Anterior cingulate cortex (tissue), 58 donors: ENCODE data around the gene ANXA2.
A peak's percentile ranks its signal among the peaks of the same experiment; 100 is the strongest.
"Not testable (repeated sequence)": the region's sequence is repeated elsewhere in the genome, so short reads cannot be mapped to it uniquely, and the experiment has no call there.

Source experiments
- DNase-seq, 58 donors: peaks; one replicate each; lab custom pipeline; 2025; lab: John Stamatoyannopoulos, UW

The ANXA2 gene

GRCh38 chr15:60411774-60412425, 14.1 kb upstream of the ANXA2 start:
- DNase-seq, result no peak

- not testable (repeated sequence) for DNase-seq
These were observed 12.6 kb upstream of the ANXA2 start for GRCh38 chr15:60410350-60410749.

DNA sequence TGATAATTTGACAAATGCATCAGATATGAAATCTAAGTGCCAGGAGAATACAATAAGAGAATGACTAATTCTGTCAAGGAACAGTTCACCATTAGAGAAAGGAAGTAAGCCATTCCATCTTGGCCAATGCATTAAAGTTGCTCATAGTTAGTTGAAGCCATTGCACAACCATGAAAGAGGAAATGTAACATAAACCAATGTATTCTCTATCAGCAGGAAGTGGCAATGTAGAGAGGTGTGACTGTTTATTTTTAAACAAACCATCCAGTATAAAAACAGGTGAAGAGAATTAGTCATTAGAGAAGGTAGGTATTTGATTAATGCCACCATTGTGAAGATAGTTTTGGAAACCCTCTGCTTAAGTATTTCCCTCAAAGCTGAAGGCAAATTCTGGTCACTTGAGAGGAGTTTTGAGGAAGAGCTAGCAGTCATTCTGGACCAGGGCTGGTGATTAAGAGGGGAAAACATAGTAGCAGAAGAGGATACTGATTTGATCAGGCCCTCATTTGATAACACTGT, 10.7 kb upstream of the ANXA2 start:
- no peak for DNase-seq

GRCh38 chr15:60407415-60407805, 9.6 kb upstream of the ANXA2 start:
- DNase-seq, result no peak

DNA sequence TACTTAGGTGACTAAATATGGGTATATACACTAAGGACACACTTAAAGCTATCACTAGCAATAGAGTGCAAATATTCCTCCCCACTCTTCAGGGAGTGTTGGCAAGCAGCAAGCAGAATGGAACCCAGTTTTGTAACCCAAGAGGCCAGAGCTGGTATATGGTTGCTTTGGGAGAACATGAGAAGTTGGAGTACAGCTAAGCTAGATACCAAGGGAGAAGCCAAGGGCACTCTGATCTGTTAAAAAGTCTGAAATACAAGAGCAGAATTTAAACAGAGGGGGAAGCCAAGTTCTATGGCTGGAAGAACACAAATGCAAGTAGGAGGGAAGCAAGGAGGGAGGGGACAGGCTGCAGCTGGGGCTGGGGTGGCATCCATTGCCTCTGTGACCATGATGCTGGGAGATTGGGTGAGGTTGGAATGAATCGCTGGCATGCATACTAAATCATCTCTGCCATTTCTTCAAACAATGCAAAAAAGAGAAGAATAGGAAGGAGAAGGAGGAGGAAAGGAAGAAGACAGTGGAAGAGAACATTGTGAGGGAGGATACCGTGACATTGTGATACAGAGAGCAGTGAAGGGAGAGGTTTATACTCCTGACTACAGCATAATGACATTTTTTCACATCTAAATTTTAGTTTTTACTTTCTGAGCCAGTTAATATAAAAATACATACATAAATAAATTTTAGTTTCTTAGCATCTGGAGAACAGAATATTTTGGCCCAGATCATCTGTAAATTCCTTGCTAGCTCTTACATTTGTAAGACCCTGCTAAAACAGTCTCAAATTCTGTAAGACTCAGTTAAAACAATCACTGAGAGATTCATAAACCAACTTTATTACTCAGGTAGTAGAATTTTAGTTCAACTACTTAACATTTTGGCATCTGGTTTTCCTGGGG, 9.0 kb upstream of the ANXA2 start:
- DNase-seq, result no peak

DNA sequence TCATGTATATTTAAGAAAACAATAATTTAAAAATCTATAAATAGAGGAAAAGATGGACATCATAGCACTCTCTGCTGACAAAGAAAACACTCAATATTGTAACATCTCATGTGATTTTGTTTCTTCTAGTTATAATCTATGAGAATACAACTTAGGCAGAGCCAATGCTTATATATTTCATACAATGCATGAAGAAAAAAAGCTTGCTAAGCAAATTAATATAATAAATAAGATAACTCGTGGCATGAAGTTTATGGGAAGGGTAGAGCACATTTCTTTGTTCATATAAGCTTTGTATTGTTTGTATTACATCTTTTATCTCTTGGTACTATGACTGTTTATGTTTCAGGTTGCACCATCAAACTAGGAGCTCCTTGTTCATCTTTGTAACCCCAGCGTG, 7.6 kb upstream of the ANXA2 start:
- no peak for DNase-seq

- not testable (repeated sequence) for DNase-seq
These were observed 6.6 kb upstream of the ANXA2 start for GRCh38 chr15:60404351-60404750.

DNA sequence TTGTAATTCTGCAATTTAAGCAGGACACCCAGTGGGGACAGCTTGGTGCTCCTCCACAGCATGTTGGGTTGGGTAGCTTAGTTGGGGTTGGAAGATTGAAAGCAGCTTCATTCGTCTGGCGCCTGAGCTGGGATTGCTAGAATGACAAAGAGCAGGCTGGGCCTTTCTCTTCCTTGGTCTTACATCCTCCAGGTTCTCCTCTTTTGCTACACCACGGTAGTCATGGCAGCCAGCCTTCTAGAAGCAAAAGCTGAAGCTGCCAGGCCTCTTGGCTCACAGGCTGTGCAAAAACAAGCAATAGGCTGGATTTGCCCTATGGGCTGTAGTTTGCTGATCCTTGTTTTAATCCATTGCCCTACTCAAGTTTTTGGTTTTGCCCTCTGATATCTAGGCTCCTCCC, 3.2 kb upstream of the ANXA2 start:
- no peak for DNase-seq

GRCh38 chr15:60399931-60400330, 2.1 kb upstream of the ANXA2 start:
- no peak for DNase-seq

- DNase-seq, result no peak
These were observed 1.6 kb upstream of the ANXA2 start for GRCh38 chr15:60399246-60399915.

- DNase-seq, result no peak
These were observed 621 bp downstream of the ANXA2 start for GRCh38 chr15:60396958-60397771.

DNA sequence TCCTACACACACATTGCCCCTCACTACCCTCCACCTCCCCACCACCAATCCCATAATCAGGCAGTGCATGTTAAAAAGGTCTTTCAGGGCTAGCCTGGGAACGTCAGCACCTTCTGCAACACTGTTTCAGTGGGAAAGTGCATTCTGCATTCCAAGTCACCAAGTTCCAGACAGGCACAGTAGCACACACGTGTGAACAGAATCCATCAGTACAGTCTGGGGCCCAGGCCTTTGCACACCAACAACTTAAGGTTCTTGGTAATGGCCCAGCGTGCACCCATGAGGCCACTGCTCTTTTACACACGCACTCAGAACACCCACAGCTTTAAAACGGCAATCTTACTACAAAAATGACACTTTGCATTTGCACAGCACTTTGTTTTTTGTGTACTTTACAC, 1.2 kb downstream of the ANXA2 start:
- DNase-seq, result no peak

DNA sequence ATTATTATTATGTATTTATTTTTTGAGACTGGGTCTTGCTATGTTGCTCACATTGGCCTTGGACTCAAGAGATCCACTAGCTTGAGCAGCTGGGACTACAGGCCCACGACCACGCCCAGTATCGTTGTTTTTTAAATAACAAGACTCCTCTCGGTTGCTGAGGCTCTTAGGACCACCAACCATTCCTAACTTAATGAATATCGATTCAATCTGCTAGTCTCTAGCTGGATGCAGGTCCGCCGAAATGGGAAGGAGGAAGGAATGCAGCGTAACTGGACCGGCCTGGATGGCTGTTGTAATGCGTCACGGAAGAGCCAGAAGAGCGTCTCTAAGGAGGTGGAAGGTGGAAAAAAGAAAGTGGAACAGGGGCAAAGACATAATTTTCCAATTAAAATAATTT, 1.7 kb downstream of the ANXA2 start:
- no peak for DNase-seq

DNA sequence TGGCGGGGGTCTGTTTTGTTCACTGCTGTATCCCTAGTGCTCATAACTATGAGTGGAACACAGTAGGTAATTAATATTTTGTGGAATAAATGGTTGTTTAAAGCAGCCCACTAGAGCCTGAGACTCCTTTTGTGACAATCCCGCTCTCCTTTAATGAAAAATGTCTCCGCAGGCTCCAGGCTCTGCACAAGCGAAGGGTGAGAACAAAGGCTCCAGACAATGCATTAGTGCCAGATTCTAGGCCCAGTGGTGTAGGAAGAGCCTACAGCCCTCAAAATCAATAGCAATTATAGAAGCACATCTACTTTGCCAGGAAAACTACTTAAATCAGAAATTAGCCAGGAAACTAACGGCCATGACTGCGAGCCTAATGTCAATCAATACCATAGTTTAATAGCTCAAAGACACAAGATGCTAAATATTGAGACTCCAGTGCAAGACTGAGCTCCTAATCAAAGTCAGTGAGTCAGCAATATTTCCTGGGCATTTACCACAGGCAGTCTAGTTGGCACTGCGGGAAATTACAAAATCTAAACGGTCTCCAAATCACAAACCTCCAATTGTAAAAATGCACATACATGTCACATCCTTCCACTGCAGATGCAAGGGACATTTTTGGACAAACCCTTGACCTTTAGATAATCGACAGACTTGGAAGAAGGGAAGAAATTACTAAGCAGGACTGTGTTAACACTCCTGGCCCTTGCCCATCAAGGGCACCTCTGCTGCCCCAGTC, 2.3 kb downstream of the ANXA2 start:
- no peak for DNase-seq

DNA sequence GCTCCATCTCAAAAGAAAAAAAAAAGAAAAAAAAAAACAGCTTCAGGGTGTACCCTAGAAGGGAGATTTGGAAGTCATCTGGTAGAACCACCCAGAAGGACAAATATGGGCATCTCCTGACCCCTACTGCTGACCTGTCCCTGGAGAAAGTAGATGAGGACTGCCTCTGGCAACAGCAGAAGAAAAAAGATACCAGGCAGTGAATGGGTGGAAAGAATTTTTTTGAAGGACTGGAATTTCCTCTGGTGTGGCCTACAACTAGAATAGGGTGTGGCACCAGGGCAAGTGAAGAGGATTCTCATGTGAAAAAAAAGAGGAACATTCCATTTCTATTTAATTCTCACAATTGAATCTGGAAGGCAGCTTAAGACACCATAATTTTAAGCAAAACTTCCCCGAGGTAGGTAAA, 3.1 kb downstream of the ANXA2 start:
- no peak for DNase-seq

DNA sequence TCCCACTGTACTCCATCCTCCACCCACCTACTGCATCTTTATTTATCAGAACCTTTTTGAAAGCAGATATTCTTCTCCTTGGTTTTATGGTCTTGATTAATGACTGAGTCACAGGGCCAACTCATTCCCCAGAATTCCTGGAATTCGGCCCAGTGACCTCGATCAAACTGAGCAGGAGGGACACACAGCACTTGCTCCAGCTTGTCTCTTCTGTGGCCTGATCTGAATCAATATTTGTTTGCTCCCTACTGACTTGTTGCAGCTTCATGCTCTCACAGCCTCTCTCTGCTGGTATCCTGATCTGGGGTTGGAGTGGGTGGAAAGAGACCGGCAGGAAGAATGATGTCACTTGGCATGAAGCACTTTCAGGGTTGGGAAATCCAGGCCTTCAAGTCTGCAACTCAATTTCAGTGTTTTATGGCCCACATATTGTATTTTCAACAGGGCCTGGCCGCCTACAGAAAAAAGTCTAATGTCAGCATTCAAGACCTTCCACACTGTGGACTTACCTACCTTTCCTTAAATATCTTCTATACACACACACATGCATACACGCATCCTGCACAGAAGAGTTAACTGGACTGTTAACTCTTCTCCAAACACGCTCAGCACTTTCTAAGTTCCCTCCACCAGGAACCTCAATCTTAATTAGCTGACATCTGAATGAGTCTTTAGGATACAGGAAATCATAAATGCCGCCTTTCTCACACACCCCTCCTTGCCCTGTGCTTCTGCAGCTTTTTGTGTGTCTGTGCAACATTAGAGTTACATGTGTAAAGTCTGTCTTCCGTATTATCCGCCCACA, 4.6 kb downstream of the ANXA2 start:
- peak in 4 of 58 donors; percentile 10 to 53 (median 30) for DNase-seq

DNA sequence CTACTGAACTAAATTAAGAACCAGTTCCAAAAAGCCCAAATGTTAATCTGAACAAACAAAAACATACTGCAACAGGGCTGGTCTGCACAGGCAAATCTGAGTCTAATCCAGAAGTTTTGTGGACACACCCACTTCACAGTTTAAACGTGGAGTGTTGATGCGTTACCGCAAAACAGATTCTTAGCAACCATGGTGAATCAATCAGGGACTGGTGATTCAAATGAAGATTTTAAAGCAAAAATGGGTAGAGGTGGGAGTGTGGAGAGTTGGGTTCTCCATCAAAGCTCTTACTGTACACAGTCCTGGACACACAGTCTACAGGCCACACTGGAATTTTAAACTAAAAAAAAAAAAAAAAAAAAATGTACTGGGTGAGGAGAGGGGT, 5.2 kb downstream of the ANXA2 start:
- DNase-seq, result no peak

DNA sequence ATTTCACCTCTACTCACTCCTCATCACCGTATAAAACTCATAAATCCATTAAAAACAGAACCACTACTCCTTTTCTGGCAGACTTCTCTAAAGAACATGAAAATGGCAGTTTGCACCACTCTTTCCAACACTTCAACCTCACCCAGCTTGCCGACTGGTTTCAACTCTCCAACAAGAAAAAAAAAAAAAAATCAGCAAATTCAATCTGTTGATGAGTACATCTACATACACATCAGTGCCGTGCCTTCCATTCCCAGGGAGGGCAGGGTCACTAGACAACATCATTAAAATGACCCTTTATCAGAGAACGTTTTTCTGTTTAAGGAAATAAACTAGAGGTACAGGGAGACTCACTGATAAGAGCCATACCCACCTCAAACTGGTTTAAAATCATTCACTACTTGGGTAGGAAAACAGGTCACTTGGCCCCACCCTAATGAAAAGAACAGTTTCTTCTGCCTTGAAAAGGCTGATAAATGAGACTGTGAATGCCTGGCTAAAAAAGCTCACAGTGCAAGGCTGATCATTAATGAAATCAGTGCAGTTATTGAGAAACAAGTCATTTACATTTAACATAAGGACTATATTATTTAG, 6.0 kb downstream of the ANXA2 start:
- DNase-seq, result no peak
